Measurements from ENCODE around the gene VGLL1.

VGLL1 gene

GRCh38 chrX:136531951-136532350 lies at the start of gene VGLL1:
TSS of gene VGLL1 (plus strand) at chrX:136532215. CDS start at chrX:136536021, 3,806 bp downstream.
- H3K4me3 ChIP-seq (ENCODE audit: low read depth, low read length) = no peak within 1 kb of the TSS
- no peak for DNase-seq (ENCODE audit: low read depth)

GRCh38 chrX:136487647-136488046 lies 44.4 kb upstream of the VGLL1 start, which contains the start of gene BRS3:
TSS of gene BRS3 (plus strand) at chrX:136487947. CDS start at chrX:136488115, 168 bp downstream.
- DNase-seq (ENCODE audit: low read depth) = no peak
- H3K4me3 ChIP-seq (ENCODE audit: low read depth, low read length) = no peak within 1 kb of the TSS

- no peak overlapping the region for H3K4me3 ChIP-seq (ENCODE audit: low read depth, low read length)
- no peak for DNase-seq (ENCODE audit: low read depth)
Observed at GRCh38 chrX:136488706-136489105, 43.3 kb upstream of the VGLL1 start.

GRCh38 chrX:136491832-136492231 lies 40.2 kb upstream of the VGLL1 start:
- DNase-seq (ENCODE audit: low read depth) = no peak

GRCh38 chrX:136493011-136493410 lies 39.0 kb upstream of the VGLL1 start:
- no peak overlapping the region for H3K4me3 ChIP-seq (ENCODE audit: low read depth, low read length)
- no peak for DNase-seq (ENCODE audit: low read depth)

More at GRCh38 chrX:136491832-136492231, 40.2 kb upstream of the VGLL1 start:
- no peak overlapping the region for H3K4me3 ChIP-seq (ENCODE audit: low read depth, low read length)

- H3K4me3 ChIP-seq (ENCODE audit: low read depth, low read length) = no peak overlapping the region
- DNase-seq (ENCODE audit: low read depth) = no peak
Observed at GRCh38 chrX:136495043-136495442, 37.0 kb upstream of the VGLL1 start.

- no peak for DNase-seq (ENCODE audit: low read depth)
- peak overlapping the region; percentile 73 for H3K4me3 ChIP-seq (ENCODE audit: low read depth, low read length)
Observed at GRCh38 chrX:136496186-136496763, 35.7 kb upstream of the VGLL1 start.

- peak overlapping the region; percentile 73 for H3K4me3 ChIP-seq (ENCODE audit: low read depth, low read length)
- peak; percentile 51 for DNase-seq (ENCODE audit: low read depth)
Observed at GRCh38 chrX:136496764-136497555, 35.1 kb upstream of the VGLL1 start.

GRCh38 chrX:136497556-136498052 lies 34.4 kb upstream of the VGLL1 start, which contains the start of gene HTATSF1:
TSS of gene HTATSF1 (plus strand) at chrX:136497592. CDS start at chrX:136497685, 93 bp downstream.
- H3K4me3 ChIP-seq (ENCODE audit: low read depth, low read length) = peak within 1 kb of the TSS; percentile 73
- DNase-seq (ENCODE audit: low read depth) = no peak

- no peak for DNase-seq (ENCODE audit: low read depth)
Observed at GRCh38 chrX:136519069-136519468, 12.9 kb upstream of the VGLL1 start.

GRCh38 chrX:136523770-136524169 lies 8.2 kb upstream of the VGLL1 start:
- DNase-seq (ENCODE audit: low read depth) = no peak
- H3K4me3 ChIP-seq (ENCODE audit: low read depth, low read length) = no peak overlapping the region

More at GRCh38 chrX:136519069-136519468, 12.9 kb upstream of the VGLL1 start:
- no peak overlapping the region for H3K4me3 ChIP-seq (ENCODE audit: low read depth, low read length)

GRCh38 chrX:136525738-136526606 lies 6.0 kb upstream of the VGLL1 start:
- no peak overlapping the region for H3K4me3 ChIP-seq (ENCODE audit: low read depth, low read length)
- DNase-seq (ENCODE audit: low read depth) = peak; percentile 73

- H3K4me3 ChIP-seq (ENCODE audit: low read depth, low read length) = no peak overlapping the region
- no peak for DNase-seq (ENCODE audit: low read depth)
Observed at GRCh38 chrX:136528645-136529315, 3.2 kb upstream of the VGLL1 start.

GRCh38 chrX:136529795-136530194 lies 2.2 kb upstream of the VGLL1 start:
- no peak overlapping the region for H3K4me3 ChIP-seq (ENCODE audit: low read depth, low read length)
- no peak for DNase-seq (ENCODE audit: low read depth)

- DNase-seq (ENCODE audit: low read depth) = no peak
- no peak overlapping the region for H3K4me3 ChIP-seq (ENCODE audit: low read depth, low read length)
Observed at GRCh38 chrX:136534131-136534530, 2.1 kb downstream of the VGLL1 start.

GRCh38 chrX:136538811-136539210 lies 6.8 kb downstream of the VGLL1 start:
- DNase-seq (ENCODE audit: low read depth) = no peak
- no peak overlapping the region for H3K4me3 ChIP-seq (ENCODE audit: low read depth, low read length)

GRCh38 chrX:136540226-136540625 lies 8.2 kb downstream of the VGLL1 start:
- no peak for DNase-seq (ENCODE audit: low read depth)
- H3K4me3 ChIP-seq (ENCODE audit: low read depth, low read length) = no peak overlapping the region

GRCh38 chrX:136541294-136541693 lies 9.3 kb downstream of the VGLL1 start:
- H3K4me3 ChIP-seq (ENCODE audit: low read depth, low read length) = no peak overlapping the region
- no peak for DNase-seq (ENCODE audit: low read depth)

- no peak overlapping the region for H3K4me3 ChIP-seq (ENCODE audit: low read depth, low read length)
- no peak for DNase-seq (ENCODE audit: low read depth)
Observed at GRCh38 chrX:136542281-136542680, 10.3 kb downstream of the VGLL1 start.

Data from skeletal muscle cell (primary cell).